ENCODE data around the gene GNB1L. TPM values are rescaled to one million over a fixed set of nuclear protein-coding genes. Genes with fewer than 3 reads are reported as not detected.

GNB1L gene
- total and polyA plus RNA-seq, 9 of the 15 experiments (the other 6 are each of a cell fraction or from before 2014, with no cell fraction given): 0.56 to 50.5 (median 10.2) TPM

GRCh38 chr22:19800761-19801244 is 53.9 kb downstream of the GNB1L start (continued):
- TF ChIP-seq PCBP1 (IDR thresholded peaks at IDR 0.05; ENCODE audit: low read depth, low read length, poor library complexity, severe bottlenecking) (no peak), ZNF584 (CRISPR knock-in tag; IDR thresholded peaks at IDR 0.05; ENCODE audit: low read depth) (no peak), LARP7 (IDR thresholded peaks at IDR 0.05) (no peak), ZNF41 (CRISPR knock-in tag; conservative IDR thresholded peaks at IDR 0.05) (no peak), SRSF1 (IDR thresholded peaks at IDR 0.05; ENCODE audit: low read depth, low read length) (no peak), RERE (CRISPR knock-in tag; IDR thresholded peaks at IDR 0.05; ENCODE audit: borderline replicate concordance) (no peak), NFRKB (IDR thresholded peaks at IDR 0.05; ENCODE audit: low read depth) (no peak), SRSF9 (IDR thresholded peaks at IDR 0.05; ENCODE audit: borderline replicate concordance, low read depth, low read length) (no peak), HNRNPH1 (optimal IDR thresholded peaks at IDR 0.05; ENCODE audit: low read depth, low read length) (no peak), RBM14 (IDR thresholded peaks at IDR 0.05; ENCODE audit: borderline replicate concordance, insufficient read depth, low read depth, low read length) (no peak), RB1 (IDR thresholded peaks at IDR 0.05; ENCODE audit: low read depth) (0 out of 2 replicates have a peak, but pooled peaks have one; percentile 15), CREM (IDR thresholded peaks at IDR 0.05; ENCODE audit: low read depth) (no peak), XRCC4 (IDR thresholded peaks at IDR 0.05; ENCODE audit: extremely low read depth, insufficient read depth, insufficient read length) (no peak)
- TF ChIP-seq, protein P1, sequence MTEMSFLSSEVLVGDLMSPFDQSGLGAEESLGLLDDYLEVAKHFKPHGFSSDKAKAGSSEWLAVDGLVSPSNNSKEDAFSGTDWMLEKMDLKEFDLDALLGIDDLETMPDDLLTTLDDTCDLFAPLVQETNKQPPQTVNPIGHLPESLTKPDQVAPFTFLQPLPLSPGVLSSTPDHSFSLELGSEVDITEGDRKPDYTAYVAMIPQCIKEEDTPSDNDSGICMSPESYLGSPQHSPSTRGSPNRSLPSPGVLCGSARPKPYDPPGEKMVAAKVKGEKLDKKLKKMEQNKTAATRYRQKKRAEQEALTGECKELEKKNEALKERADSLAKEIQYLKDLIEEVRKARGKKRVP (CRISPR knock-in tag; IDR thresholded peaks at IDR 0.05): no peak
- TF ChIP-seq, protein P2, sequence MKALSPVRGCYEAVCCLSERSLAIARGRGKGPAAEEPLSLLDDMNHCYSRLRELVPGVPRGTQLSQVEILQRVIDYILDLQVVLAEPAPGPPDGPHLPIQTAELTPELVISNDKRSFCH (CRISPR knock-in tag; IDR thresholded peaks at IDR 0.05): no peak
- TF ChIP-seq, protein P2 (tag; IDR thresholded peaks at IDR 0.05): peak; percentile 69; the same call in 1 of the 2 replicates
- TF ChIP-seq, protein P3, sequence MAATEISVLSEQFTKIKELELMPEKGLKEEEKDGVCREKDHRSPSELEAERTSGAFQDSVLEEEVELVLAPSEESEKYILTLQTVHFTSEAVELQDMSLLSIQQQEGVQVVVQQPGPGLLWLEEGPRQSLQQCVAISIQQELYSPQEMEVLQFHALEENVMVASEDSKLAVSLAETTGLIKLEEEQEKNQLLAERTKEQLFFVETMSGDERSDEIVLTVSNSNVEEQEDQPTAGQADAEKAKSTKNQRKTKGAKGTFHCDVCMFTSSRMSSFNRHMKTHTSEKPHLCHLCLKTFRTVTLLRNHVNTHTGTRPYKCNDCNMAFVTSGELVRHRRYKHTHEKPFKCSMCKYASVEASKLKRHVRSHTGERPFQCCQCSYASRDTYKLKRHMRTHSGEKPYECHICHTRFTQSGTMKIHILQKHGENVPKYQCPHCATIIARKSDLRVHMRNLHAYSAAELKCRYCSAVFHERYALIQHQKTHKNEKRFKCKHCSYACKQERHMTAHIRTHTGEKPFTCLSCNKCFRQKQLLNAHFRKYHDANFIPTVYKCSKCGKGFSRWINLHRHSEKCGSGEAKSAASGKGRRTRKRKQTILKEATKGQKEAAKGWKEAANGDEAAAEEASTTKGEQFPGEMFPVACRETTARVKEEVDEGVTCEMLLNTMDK (IDR thresholded peaks at IDR 0.05; ENCODE audit: borderline replicate concordance, insufficient read depth, low read depth, low read length, poor library complexity, severe bottlenecking): peak; percentile 50
- TF ChIP-seq, protein P4, sequence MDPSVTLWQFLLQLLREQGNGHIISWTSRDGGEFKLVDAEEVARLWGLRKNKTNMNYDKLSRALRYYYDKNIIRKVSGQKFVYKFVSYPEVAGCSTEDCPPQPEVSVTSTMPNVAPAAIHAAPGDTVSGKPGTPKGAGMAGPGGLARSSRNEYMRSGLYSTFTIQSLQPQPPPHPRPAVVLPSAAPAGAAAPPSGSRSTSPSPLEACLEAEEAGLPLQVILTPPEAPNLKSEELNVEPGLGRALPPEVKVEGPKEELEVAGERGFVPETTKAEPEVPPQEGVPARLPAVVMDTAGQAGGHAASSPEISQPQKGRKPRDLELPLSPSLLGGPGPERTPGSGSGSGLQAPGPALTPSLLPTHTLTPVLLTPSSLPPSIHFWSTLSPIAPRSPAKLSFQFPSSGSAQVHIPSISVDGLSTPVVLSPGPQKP (CRISPR knock-in tag; IDR thresholded peaks at IDR 0.05): no peak
